Astrocyte of the spinal cord (primary cell): Measurements from ENCODE around the gene ARHGAP26.

ENCODE experiments used
- DNase-seq: peaks from one replicate; pipeline ENCODE4 v3.0.0; 2011; ENCODE audit warnings: low read depth, low spot score
- H3K4me3 ChIP-seq: 2 replicates; pipeline ENCODE4 v1.5.1; 2011; ENCODE audit warnings: low read depth, mild to moderate bottlenecking, low read length, moderate library complexity
- CTCF ChIP-seq: IDR thresholded peaks from 2 replicates; pipeline ENCODE4 v1.5.1; 2012; ENCODE audit warnings: low read depth, mild to moderate bottlenecking, low read length, inconsistent platforms
- in situ Hi-C: cut with HindIII; loops from 2 replicates; pipeline ENCODE4 v1.10.0; 2017; ENCODE audit warnings: low sequenced_read_pairs

ARHGAP26 gene

GRCh38 chr5:142810743-142811290, 40.6 kb downstream of the ARHGAP26 start:
- DNase-seq = no peak
- no peak overlapping the region for H3K4me3 ChIP-seq
- TF ChIP-seq CTCF = no peak
- in situ Hi-C loops = no loop called here

- H3K4me3 ChIP-seq = no peak overlapping the region
- no peak for TF ChIP-seq CTCF
- no peak for DNase-seq
- in situ Hi-C loops = no loop called here
Measured at GRCh38 chr5:142811866-142812557, 41.8 kb downstream of the ARHGAP26 start.

- no peak overlapping the region for H3K4me3 ChIP-seq
- no peak for TF ChIP-seq CTCF
- DNase-seq = no peak
- in situ Hi-C loops = no loop called here
Measured at GRCh38 chr5:142813220-142813619, 43.0 kb downstream of the ARHGAP26 start.

- in situ Hi-C loops = no loop called here
- no peak for TF ChIP-seq CTCF
- no peak for DNase-seq
- no peak overlapping the region for H3K4me3 ChIP-seq
Measured at GRCh38 chr5:142814122-142814521, 43.9 kb downstream of the ARHGAP26 start.

GRCh38 chr5:142815469-142815868, 45.3 kb downstream of the ARHGAP26 start:
- H3K4me3 ChIP-seq = no peak overlapping the region
- no peak for TF ChIP-seq CTCF
- in situ Hi-C loops = no loop called here
- DNase-seq = no peak

GRCh38 chr5:142816531-142817430, 46.6 kb downstream of the ARHGAP26 start:
- no peak for TF ChIP-seq CTCF
- no peak overlapping the region for H3K4me3 ChIP-seq
- in situ Hi-C loops = no loop called here
- DNase-seq = peak; percentile 60
